C4-2B (cell line): ENCODE data around the gene KCNJ14.

Source experiments
- H3K27ac ChIP-seq: fragments of 450-650 bp; 2 replicates; pipeline ENCODE4 v1.5.1; 2017
- ZFX ChIP-seq: fragments of 450-650 bp; IDR thresholded peaks from 2 replicates; pipeline ENCODE4 v1.6.1; 2017
- TF ChIP-seq, protein P1 (sequence below): fragments of 450-650 bp; conservative IDR thresholded peaks from 2 replicates; pipeline ENCODE4 v1.5.1; 2017; ENCODE audit warnings: mild to moderate bottlenecking

Gene KCNJ14

DNA sequence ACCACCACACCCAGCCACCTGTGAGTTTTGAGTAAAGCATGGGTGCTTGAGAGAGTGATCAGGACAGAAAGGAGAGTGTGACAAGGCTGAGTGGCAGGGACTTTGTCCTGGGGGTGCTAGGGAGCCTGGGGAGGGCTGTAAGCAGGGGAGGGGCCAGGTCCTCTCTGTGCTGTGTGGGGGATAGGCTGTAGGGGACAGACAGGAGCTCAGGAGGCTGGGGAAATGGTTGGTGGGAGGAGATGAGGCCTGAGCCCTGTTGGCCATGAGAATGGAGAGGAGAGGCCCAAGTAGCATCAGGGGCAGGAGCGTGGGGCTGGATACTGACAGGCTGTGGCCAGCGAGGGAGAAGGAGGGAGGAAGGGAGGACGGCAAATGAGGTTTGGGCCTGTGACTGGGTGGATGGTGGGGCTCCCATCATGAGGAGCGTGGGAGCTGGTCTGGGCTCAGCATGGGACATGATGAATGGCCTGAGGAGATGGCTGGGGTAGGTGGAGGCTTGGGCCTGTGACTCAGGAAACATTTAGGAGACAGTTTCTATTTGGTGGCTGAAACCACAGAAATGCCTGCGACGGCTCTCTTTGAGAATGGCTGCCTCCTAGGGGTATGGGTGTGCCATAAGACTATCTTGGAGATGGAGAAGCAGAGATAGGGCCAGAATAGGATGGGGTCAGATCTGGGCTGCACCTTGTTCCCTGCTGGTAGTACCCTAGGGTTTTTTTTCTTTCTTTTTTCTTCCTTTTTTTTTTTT, 36.9 kb upstream of the KCNJ14 start:
- no peak for TF ChIP-seq ZFX
- TF ChIP-seq, protein P1, sequence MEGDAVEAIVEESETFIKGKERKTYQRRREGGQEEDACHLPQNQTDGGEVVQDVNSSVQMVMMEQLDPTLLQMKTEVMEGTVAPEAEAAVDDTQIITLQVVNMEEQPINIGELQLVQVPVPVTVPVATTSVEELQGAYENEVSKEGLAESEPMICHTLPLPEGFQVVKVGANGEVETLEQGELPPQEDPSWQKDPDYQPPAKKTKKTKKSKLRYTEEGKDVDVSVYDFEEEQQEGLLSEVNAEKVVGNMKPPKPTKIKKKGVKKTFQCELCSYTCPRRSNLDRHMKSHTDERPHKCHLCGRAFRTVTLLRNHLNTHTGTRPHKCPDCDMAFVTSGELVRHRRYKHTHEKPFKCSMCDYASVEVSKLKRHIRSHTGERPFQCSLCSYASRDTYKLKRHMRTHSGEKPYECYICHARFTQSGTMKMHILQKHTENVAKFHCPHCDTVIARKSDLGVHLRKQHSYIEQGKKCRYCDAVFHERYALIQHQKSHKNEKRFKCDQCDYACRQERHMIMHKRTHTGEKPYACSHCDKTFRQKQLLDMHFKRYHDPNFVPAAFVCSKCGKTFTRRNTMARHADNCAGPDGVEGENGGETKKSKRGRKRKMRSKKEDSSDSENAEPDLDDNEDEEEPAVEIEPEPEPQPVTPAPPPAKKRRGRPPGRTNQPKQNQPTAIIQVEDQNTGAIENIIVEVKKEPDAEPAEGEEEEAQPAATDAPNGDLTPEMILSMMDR: no peak
- no peak overlapping the region for H3K27ac ChIP-seq

DNA sequence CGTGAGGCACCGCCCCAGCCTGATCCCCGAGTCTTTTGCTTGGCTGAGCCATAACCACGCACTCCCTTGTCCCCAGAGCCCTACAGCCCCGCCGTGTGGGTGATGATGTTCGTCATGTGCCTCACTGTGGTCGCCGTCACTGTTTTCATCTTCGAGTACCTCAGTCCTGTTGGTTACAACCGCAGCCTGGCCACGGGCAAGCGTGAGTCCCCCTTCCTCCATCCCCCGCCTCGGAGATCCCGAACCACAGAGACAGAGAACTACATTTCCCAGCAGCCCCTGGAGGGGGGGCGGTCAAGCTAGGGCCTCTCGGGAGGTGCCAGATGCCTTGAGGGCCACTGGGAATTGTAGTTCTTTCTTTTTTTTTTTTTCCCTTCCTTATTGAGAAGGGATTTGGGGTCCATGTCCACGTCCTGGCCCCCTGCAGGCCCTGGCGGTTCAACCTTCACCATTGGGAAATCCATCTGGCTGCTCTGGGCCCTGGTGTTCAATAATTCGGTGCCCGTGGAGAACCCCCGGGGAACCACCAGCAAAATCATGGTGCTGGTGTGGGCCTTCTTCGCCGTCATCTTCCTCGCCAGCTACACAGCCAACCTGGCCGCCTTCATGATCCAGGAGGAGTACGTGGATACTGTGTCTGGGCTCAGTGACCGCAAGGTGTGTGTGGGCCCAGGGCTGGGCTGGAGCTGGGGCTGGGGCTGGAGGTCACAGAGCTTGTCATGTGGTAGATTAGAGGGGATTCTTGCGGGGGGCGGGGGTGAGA, 36.0 kb upstream of the KCNJ14 start:
- TF ChIP-seq ZFX: no peak
- TF ChIP-seq, protein P1: no peak
- H3K27ac ChIP-seq: no peak overlapping the region

DNA sequence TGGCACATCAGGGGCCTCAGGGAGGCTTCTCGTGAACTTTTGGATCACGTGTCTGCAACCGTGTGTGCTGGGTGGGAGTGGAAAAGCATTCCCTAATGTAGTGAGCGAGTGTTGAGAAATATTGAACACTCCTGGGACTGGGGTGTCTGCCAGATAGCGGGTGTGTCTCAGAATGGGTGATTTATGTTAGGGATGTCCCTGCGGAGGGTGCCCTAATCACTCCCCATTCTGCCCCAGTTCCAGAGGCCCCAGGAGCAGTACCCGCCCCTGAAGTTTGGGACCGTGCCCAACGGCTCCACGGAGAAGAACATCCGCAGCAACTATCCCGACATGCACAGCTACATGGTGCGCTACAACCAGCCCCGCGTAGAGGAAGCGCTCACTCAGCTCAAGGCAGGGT, 33.8 kb upstream of the KCNJ14 start:
- no peak for TF ChIP-seq ZFX
- TF ChIP-seq, protein P1: no peak
- H3K27ac ChIP-seq: peak overlapping the region; percentile 87

DNA sequence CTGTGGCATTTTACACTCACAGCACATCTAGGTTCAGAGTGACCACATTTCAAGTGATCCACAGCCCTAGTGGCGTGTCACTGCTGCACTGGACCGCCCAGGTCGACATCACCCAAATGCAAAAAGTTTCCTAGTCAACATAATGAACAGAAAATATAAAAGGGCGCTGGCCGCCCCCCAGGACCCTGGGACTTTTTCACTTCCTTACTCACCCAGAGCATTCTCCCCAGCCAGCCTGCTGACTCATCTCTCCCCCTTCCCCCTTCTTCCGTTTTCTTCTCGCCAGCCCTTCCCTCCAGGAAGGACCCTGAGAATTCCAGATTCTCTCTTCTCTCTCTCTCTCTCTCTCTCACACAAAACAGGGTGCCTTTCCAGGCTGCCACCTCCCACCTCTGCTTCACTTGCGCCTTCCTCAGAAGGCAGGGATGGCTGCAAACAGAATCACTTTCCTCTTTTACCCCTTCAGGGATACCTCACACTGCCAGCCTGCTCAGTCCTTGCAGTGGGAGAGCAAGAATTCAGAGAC, 30.6 kb upstream of the KCNJ14 start:
- TF ChIP-seq ZFX: no peak
- TF ChIP-seq, protein P1: no peak
- H3K27ac ChIP-seq: no peak overlapping the region; the same call in 1 of the 2 replicates

DNA sequence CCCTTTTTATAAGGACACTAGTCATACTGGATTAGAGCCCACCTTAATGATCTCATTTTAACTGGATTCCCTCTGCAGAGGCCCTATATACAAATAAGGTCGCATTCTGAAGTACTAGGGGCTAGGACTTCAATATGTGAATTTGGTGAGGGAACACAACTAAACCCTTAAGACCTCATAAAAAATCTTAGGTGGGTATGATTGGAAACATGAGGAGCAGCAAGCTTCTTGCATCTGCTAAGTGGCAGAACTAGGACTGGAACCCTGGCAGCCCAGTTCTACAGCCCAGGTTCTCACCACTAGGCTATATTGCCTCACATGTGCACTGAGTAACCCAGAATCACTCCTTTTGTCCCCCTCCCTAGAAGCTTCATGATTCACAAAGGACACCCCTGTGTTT, 26.7 kb upstream of the KCNJ14 start:
- H3K27ac ChIP-seq: no peak overlapping the region; the same call in 1 of the 2 replicates
- no peak for TF ChIP-seq ZFX
- TF ChIP-seq, protein P1: no peak

DNA sequence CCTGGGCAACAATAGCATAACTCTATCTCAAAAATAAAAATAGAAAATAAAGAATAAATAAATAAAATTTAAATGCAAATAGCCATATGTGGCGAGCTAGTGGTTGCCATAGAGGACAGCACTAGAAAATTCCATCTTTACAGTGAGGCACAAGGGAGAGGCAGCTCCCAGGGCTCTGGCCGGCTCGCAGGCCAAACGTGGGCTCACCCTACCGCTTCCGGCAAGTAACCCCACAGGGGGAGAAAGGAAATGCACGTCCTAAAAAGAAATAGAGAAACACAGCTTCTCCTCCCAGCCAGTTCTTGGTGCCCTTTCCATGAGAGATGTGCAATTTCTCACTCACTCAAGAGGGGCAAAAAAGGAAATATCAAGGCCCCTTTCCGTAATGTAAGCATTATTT, 22.0 kb upstream of the KCNJ14 start:
- no peak overlapping the region for H3K27ac ChIP-seq
- TF ChIP-seq, protein P1: no peak
- no peak for TF ChIP-seq ZFX

DNA sequence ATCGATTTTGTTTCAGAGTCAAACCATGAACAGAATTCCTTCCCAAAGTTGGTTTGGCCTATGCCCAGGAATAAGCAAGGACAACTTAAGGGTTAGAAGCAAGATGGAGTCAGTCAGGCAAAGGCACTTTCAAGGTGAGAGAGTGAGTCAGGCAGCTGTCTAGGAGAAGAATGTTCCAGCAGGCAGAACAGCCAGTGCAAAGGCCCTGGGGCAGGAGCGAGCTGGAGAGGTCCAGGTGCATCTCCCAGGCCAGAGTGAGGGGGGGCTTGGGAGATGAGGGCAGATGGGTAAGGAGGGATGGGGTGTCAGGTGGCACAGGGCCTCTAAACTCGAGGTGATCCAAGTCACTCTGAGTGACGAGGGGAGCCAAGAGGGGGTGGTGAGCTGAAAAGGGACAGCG, 18.8 kb upstream of the KCNJ14 start:
- TF ChIP-seq, protein P1: no peak
- TF ChIP-seq ZFX: no peak

More for the DNA sequence above, 18.8 kb upstream of the KCNJ14 start:
- H3K27ac ChIP-seq: no peak overlapping the region
